ENCODE measurements around the gene CAMSAP3.
"Not testable (repeated sequence)": the region's sequence is repeated elsewhere in the genome, so short reads cannot be mapped to it uniquely, and the experiment has no call there.

Gene CAMSAP3

GRCh38 chr19:7575434-7576040 is 20.1 kb upstream of the CAMSAP3 start:
- no peak for TF ChIP-seq CTCF (IDR thresholded peaks at IDR 0.05; ENCODE audit: low read depth, low read length)
- no peak for DNase-seq (ENCODE audit: extremely low read depth, low read depth)

- not testable (repeated sequence) for DNase-seq (ENCODE audit: extremely low read depth, low read depth)
These were observed 18.2 kb upstream of the CAMSAP3 start for GRCh38 chr19:7577422-7577821.

- no peak for DNase-seq (ENCODE audit: extremely low read depth, low read depth)
- TF ChIP-seq CTCF (IDR thresholded peaks at IDR 0.05; ENCODE audit: low read depth, low read length) = no peak
These were observed 17.5 kb upstream of the CAMSAP3 start for GRCh38 chr19:7578127-7578526.

GRCh38 chr19:7579182-7579581 is 16.5 kb upstream of the CAMSAP3 start:
- DNase-seq (ENCODE audit: extremely low read depth, low read depth) = no peak
- TF ChIP-seq CTCF (IDR thresholded peaks at IDR 0.05; ENCODE audit: low read depth, low read length) = no peak

- no peak for DNase-seq (ENCODE audit: extremely low read depth, low read depth)
- no peak for TF ChIP-seq CTCF (IDR thresholded peaks at IDR 0.05; ENCODE audit: low read depth, low read length)
These were observed 13.2 kb upstream of the CAMSAP3 start for GRCh38 chr19:7582446-7582845.

GRCh38 chr19:7589822-7590221 is 5.8 kb upstream of the CAMSAP3 start:
- no peak for DNase-seq (ENCODE audit: extremely low read depth, low read depth)
- TF ChIP-seq CTCF (IDR thresholded peaks at IDR 0.05; ENCODE audit: low read depth, low read length) = no peak

GRCh38 chr19:7590256-7590655 is 5.4 kb upstream of the CAMSAP3 start:
- no peak for TF ChIP-seq CTCF (IDR thresholded peaks at IDR 0.05; ENCODE audit: low read depth, low read length)
- DNase-seq (ENCODE audit: extremely low read depth, low read depth) = no peak

GRCh38 chr19:7596211-7596937 is 711 bp downstream of the CAMSAP3 start:
- no peak for DNase-seq (ENCODE audit: extremely low read depth, low read depth)
- no peak for TF ChIP-seq CTCF (IDR thresholded peaks at IDR 0.05; ENCODE audit: low read depth, low read length)

All from AG09319 (cell line).